ENCODE results near the gene RNU1-3.
"Not testable (repeated sequence)": the region's sequence is repeated elsewhere in the genome, so short reads cannot be mapped to it uniquely, and the experiment has no call there.

GRCh38 chr1:16712131-16712530 is 45.4 kb upstream of the RNU1-3 start:
- TF ChIP-seq CTCF (IDR thresholded peaks at IDR 0.05; ENCODE audit: low read length); EZH2 (IDR thresholded peaks at IDR 0.05; ENCODE audit: borderline replicate concordance, low read length): not testable (repeated sequence)

All from OCI-LY1 (cell line).